HG03432 (cell line): ENCODE data around the gene ANXA3.
"Not testable (repeated sequence)": the region's sequence is repeated elsewhere in the genome, so short reads cannot be mapped to it uniquely, and the experiment has no call there.

ENCODE experiments used
- ATAC-seq: cut with Tn5 transposase; IDR thresholded peaks from one replicate; pipeline ENCODE4 v1.9.1; 2021; ENCODE audit warnings: mild to moderate bottlenecking, moderate library complexity; ENCODE audit not compliant: unreplicated experiment

ANXA3 gene, protein sequence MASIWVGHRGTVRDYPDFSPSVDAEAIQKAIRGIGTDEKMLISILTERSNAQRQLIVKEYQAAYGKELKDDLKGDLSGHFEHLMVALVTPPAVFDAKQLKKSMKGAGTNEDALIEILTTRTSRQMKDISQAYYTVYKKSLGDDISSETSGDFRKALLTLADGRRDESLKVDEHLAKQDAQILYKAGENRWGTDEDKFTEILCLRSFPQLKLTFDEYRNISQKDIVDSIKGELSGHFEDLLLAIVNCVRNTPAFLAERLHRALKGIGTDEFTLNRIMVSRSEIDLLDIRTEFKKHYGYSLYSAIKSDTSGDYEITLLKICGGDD

DNA sequence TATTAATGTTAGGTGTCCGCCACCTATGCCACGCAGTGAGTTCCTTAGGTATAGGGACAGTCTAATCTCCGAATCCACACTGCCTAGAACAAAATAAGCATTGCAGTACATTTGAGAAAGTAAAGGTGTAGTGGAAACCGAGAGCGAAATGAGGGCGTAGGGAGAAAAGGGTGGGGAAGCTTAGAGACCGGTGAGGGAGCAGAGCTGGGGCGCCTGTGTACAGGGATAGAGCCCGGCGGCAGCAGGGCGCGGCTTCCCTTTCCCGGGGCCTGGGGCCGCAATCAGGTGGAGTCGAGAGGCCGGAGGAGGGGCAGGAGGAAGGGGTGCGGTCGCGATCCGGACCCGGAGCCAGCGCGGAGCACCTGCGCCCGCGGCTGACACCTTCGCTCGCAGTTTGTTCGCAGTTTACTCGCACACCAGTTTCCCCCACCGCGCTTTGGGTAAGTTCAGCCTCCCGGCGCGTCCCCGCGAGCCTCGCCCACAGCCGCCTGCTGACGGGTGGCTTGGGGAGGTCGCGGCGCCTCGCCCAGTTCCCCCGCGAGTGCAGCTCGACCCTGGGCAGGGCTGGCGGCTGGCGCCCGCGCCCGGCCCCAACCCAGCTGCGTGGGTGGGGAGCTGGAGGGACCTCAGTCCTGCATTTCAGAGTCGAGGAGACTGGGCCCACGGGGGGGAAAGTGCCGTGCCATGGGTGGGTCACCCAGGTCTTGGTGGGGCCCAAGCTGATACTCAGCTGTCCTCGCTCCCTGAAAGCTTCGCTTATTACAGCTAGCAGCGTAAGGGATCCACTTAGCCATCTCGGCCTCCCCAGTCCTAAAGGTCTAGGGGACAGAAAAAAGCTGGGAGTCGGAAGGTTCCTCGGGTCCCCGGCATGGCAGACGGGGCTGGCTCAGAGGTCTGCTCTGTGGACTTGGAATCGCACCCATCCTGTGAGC lies at the start of gene ANXA3:
TSS of gene ANXA3 (plus strand) at position 351 of the 932 bp plus-strand sequence. CDS start 2,704 bp downstream, outside the sequence.
- peak; percentile 74 for ATAC-seq

DNA sequence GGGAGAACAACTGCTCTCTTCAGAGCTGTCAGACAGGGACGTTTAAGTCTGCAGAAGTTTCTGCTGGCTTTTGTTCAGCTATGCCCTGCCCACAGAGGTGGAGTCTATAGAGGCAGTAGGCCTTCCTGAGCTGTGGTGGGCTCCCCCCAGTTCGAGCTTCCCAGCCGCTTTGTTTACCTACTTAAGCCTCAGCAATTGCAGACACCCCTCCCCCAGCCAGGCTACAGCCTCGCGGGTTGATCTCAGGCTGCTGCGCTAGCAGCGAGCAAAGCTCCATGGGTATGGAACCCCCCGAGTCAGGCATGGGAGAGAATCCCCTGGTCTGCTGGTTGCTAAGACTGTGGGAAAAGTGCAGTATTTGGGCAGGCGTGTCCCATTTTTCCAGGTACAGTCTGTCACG lies 45.3 kb upstream of the ANXA3 start:
- ATAC-seq: not testable (repeated sequence)

DNA sequence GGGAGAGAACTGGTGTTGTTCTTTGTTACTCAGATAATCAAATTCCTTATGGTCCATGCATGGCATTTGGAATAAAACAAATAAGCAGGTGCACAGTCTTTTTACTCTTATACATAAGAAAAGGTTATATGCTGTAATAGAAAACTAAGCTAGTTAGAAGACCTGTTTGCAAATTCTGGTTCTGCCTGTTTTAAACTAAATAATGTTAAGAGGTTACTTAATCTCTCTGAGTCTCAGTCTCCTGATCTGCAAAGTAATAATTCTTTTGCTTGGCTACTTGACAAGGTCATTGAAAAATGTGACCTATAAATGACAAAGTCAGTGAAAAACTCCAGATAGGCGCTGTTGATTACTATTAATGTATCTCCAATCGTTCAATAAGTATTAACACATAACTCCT lies 42.5 kb upstream of the ANXA3 start:
- no peak for ATAC-seq

DNA sequence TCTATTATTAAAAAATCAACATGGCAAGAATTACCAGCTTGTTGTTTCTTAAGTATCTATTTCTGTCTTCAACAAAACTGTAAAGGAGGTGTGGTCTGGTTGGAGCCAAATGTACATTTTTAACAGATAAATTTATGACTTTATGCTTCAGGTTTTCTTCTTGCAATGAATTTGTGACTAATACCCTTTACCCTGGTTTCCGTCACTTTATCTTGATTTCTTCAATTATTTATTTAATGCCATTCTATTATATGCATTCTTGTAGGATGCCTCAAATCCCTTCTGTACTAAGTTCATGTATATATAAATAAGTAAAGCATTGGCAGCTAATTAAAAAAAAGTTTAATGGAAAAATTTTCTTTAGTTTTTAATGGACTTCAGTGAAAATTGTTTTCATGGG lies 41.5 kb upstream of the ANXA3 start:
- no peak for ATAC-seq

DNA sequence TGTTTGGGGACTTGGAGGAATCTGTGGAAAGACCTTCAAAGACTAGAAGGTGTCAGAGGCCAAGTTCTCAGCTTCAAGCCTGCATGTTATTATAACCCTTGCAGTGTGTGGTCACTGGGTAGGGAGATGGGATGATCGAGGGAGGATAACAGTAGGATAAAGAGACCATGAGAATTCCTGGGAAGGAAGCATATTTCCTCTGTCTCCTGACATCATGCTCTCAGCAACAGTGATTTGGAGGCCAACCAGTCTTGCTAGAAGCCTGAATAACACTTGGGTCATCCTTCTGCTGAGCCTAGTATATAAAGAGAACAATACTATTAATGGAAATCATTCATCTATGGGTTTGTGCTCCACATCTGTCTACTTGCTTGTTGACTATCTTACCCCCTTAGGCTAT lies 40.9 kb upstream of the ANXA3 start:
- no peak for ATAC-seq

DNA sequence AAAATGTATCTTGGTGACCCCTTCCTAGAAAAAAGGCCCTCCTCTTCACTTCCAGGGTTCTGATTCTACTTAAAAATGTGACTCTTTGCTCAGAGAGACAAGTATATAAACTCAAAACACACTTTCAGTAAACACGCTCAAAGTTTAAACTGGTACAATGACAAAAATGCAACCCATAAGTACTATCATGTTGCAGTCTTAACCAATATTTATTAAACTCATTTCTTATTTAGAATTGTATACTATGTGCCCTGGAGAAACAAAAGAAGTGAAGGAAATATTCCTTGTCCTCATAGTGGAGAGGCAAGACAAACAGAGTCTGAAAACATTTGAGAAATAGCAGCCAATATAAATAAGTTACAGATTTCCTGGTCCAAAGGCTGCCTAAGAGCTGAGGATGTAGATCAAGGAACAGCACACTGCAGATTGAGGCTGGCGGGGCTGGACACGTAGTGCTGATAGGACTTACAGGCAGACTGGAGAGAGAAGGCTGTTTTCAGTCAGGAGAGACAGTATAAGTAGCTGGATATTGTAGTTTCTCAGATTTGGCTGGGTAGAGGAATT lies 39.1 kb upstream of the ANXA3 start:
- no peak for ATAC-seq

DNA sequence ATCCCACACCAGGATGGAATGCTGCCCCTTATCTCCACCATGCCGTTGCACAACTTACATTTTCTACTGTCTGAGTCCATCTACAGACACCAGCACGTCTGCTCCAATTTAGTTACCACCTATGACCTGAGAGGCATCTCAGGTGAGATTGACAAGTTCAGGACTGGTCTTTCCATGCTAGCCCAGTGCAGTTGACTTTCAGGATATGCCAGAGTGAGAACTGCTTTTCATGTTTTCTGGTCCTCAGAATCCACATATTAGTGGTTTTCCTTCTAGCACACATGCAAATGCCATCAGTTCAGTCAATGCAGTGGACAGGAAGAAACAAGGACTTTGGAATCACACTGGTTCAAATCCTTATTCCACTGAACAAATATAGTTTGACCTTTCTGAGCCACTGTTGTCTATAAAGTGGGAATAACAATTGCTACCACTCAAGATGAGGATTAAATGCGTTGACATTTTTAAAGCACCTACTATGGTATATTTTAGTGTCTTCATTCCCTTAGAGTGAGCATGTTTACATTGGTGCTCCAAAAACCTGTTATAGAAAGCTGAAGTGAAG lies 38.1 kb upstream of the ANXA3 start:
- no peak for ATAC-seq

DNA sequence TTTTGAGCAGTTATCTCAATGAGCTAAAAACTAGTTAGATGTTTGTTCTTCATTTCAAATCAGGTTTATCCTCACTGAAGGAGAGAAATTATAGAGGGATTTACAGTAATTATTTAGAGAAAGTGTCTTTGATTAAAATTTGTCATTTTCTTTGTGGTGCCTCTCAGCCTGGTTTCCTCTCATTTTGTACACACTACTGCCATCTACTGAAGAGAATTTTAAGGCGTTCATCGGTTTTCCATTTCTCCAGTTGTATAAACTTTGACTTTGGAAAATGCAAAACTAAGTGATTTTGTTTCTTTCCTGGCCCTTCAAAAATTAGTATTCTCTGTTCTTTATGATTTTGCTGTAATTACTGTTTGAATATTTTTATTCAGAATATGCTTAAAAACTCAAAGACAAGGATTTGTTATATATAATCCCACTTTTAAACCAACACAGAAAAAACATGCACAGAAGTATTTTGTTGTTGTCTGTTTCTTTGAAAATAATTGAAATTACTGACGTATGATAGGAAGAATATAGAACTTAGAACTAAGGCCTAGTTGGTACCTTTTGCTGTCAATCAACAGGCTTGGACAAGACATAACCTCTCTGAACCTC lies 34.4 kb upstream of the ANXA3 start:
- ATAC-seq: no peak

DNA sequence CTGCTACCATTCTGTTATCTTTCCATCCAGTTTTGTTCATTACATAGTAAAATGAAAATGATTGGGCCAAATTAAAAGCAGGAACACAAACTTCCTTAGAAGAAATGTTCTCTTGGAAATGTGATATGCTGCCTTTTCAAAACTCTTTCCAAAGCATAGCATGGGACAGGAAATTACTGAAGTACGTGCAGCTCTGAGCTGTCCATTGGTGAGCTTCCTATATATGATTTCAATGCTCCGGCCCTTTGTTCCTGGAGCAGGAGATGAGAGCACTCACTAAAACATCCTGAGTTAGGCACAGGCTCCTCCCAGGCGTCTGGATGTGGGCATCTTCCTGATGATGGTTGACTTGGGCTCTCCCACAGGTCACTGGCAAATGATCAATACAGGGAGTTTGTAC lies 33.0 kb upstream of the ANXA3 start:
- no peak for ATAC-seq

DNA sequence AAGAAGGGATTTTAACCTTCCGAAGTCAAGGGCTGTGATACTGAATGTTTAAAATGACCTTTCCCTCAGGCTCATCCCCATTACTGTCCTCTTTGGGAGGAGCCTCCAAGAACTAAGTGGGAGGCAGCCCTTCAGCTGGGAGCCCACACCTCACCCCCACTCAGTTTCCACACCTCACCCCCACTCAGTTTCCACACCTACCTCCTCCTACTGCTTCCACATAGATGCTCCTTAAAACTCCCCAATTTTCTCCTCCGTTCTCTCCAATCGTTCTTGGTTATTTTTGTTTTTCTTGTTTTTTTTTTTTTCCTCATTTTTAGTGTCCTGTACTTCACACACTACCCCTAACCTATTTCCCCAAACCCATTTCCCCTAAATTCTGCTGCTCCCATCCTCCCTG lies 31.6 kb upstream of the ANXA3 start:
- no peak for ATAC-seq

DNA sequence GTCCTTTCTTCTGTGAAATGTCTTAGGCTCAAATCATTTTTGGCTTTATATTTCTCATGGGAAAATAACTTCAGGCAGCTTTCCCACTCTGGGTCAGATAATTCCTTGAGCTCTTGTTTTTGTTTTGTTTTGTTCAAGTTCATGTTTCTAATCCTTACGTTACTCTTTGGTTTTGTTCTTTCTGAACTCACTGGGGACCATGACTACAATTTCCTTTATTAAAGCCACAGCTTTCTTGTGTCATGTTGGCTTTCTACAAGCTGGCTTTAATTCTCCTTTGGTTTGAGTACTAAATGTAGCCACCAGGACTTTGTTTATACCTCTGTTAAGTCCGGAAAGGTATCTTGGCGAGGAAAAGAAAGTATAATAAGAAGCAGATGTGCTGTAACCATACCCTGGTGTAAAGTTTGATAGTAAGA lies 30.8 kb upstream of the ANXA3 start:
- ATAC-seq: no peak

DNA sequence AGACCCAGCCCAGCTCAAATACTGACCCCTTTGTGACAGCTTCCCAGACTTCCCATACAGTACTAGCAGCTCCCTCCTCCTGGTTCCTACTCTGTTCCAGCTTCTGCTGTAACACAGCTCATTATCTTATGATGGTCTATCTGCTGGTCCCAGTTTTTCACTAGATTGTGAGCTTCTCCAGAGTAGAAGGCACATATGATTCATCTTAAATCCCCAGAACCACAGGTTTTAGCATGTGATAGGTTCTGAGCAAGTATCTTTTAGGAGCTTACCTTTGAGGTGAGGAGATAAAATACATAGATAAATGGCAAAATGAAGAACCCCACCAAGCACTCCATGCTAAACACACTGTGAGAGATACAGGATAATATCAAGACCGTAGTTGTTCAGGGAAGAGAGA lies 27.6 kb upstream of the ANXA3 start:
- ATAC-seq: no peak

DNA sequence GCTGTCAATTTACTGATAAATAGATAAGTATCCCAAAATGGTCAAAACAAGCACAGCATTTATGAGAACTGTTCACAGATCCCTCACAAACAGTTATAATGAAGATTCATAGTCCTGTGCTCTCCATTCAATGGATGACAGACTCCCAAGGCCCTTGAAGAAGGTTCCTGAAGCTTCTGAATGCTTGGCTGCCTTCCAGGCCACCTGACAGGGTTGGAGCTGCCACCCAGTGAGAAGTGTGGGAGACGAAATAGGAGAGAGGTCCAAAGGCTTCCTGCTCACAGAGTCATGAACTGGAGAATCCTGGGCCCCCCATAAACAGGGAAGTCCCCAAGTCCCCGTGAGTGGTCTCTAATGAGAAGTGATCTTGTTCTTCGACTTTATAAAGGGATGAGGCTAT lies 26.0 kb upstream of the ANXA3 start:
- no peak for ATAC-seq

DNA sequence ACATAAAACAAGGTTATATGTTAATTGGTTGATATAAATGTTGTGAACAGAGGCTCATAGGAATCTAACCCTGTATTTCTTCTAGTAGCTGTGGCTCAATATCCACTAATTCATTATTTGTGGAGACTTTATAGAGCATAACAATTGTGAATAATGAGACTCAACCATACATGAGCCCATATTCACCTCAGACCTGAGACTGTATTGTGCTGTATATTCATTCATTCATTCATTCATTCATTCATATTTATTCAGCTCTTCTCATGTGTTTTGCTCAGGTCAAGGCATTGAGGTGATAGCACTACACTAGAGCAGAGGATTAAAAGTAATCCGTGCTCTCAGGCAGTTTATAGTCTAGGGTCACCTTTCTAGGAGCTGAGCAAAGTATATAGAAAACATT lies 24.5 kb upstream of the ANXA3 start:
- ATAC-seq: no peak

DNA sequence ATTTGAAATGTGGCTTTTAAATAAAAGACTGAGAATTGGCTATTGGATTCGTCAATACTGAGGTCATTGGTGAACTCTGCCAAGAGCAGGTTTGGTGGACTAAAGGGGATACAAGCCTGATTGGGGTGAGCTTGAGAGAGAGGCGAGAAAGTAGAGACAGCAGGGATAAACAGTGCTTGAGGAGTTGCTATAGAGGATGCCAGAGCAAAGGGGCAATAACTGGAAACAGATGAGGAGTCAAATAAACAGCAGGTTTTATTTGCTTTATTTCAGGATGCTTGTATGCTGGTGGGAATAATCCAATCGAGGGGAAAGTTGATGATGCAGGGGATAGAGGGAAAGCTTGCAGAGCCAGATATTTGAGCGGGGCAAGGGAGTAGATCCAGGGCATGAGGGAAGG lies 24.0 kb upstream of the ANXA3 start:
- no peak for ATAC-seq

DNA sequence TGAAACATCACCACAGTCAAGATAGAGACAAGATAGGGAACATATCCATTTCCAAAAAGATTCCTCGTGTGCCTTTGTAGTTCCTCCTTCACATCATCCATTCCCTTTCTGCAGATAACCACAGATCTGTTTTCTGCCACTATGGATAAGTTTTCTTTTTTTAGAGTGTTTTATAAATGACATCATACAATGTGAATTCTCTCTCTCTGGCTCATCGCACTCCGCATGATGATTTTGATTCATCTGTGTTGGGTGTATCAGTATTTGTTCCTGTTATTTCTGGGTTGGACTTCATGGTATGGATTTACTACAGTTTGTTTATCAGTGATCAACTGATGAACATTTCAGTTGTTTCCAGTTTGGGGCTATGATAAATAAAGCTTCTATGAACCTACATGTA lies 23.2 kb upstream of the ANXA3 start:
- no peak for ATAC-seq

DNA sequence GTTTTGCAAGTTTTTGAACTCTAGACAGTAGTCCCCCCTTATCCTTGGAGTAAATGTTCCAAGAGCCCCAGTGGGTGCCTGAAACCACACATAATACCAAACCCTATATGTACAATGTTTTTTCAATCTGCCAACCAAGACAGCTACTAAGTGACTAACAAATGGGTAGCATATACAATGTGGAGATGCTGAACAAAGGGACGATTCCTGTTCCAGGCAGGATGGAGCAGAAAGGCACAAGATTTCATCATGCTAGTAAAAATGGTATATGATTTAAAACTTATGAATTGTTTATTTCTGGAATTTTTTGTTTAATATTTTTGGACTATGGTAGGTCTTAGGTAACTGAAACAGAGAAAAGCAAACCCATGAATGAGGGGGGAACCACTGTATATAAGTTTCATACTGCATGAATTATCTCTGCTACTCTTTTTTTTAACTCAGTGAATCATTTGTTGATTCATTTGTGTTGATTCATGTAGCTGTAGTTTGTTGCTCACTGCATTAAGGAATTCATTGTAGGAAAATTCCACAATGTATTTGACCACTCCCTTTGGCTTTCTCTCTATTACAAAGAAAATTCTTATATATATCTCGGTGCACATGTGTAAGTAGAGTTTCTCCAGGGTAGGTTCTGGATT lies 21.9 kb upstream of the ANXA3 start:
- ATAC-seq: no peak

DNA sequence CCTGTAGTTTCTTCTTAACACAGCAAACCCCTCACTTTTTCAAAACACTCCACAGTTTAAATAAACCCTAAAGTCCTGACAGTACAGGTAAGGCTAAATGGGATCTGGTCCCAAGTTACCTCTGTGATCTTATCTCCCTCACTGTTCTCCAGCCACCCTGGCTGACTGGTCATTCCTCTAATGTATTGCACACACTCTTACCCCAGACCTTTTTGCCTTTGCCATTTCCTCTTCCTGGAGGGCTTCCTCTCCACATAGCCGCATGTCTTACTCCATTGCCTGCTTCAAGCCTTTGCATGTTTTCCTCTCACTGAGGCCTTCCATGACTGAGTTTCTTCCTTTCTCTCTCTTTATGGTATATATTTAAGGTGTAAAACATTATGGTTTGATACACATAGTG lies 19.5 kb upstream of the ANXA3 start:
- no peak for ATAC-seq

DNA sequence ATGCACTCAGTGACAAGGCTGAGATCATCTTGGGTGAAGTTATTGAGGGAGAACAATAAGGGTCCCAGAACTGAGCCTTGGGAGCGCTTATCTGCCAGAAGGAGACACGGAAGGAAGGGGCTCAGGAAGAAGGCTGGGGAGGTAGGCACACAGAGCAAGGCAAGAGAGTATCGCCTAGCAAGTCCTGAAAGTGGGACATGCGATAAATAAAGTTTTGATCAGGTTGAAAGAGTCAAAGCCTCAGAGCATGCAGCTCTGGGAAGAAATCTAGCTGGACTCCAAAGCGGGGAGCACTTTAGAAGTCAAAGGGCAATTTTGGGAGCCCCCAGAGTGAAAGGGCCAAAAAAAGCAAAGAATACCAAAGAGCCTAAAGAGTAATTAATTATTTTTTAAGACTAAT lies 17.7 kb upstream of the ANXA3 start:
- no peak for ATAC-seq

DNA sequence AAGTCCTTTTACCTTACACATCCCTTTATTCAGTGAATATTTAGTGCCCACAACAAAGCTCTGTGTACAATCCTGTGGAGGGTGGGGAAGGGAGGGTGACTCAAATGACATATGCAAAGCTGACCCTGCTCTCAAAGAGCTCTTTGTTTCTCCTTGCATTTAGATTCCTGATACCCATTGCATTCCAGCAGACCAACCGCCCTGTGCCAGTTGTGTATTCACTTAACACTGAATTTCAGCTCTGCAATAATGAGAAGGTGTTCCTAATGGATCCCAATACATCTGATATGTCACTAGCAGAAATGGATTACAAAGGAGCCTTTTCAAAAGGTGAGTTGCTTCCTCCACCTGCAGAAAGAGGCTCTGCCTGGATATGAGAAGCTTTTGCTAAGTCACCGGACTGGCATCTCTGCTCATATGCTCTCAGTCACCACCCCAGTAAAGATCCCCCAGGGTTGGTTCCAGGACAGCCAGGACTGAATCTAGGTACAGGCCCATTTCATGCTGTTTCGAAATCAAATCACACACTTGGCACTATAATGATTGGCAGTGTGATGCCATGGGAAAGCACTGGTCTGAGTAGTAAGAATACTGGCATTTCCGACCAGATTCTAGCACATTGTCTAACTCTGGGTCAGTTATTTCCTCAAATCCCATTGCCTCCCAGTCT lies 17.1 kb upstream of the ANXA3 start:
- ATAC-seq: no peak
